ENCODE results near the gene RNF213.
"Not testable (repeated sequence)": the region's sequence is repeated elsewhere in the genome, so short reads cannot be mapped to it uniquely, and the experiment has no call there.

RNF213 gene

DNA sequence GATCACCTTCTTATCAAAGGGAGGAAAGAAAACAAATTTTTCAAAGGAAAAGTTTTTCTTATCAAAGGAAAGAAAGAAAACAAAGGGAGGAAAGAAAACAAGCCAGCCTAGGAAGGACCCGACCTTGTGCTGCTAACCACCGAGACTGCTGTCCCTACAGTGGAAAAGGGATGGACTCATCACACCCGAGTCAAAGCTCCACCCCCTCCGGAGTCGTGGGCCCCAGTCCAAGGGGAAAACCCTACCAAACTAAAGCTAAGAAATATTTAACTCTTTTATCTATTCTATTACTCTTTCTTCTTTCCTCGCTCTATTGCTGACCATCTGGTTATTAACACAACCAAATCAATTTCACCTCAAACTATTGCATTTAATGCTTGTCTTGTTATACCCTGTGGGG lies 148.2 kb downstream of the RNF213 start:
- peak overlapping the region; percentile 43 for H3K4me2 ChIP-seq (ENCODE audit: low read length)
- no peaks in the 10 kb centered on the region for H3K36me3 ChIP-seq (ENCODE audit: control insufficient read depth, insufficient read depth, low read length)
- H3K27me3 ChIP-seq (ENCODE audit: control insufficient read depth, insufficient read depth, low read length): no peaks in the 10 kb centered on the region
- no peaks in the 10 kb centered on the region for H3K9me3 ChIP-seq (ENCODE audit: control insufficient read depth, low read length)
- TF ChIP-seq, protein P1, sequence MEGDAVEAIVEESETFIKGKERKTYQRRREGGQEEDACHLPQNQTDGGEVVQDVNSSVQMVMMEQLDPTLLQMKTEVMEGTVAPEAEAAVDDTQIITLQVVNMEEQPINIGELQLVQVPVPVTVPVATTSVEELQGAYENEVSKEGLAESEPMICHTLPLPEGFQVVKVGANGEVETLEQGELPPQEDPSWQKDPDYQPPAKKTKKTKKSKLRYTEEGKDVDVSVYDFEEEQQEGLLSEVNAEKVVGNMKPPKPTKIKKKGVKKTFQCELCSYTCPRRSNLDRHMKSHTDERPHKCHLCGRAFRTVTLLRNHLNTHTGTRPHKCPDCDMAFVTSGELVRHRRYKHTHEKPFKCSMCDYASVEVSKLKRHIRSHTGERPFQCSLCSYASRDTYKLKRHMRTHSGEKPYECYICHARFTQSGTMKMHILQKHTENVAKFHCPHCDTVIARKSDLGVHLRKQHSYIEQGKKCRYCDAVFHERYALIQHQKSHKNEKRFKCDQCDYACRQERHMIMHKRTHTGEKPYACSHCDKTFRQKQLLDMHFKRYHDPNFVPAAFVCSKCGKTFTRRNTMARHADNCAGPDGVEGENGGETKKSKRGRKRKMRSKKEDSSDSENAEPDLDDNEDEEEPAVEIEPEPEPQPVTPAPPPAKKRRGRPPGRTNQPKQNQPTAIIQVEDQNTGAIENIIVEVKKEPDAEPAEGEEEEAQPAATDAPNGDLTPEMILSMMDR (IDR thresholded peaks at IDR 0.05): no peak
- no peak overlapping the region for H3K27ac ChIP-seq
- H3K79me2 ChIP-seq: peaks cover 41% of the 10 kb centered on the region
- H3K4me3 ChIP-seq (ENCODE audit: low read depth, low read length): peak overlapping the region; percentile 33
- H2AFZ ChIP-seq: no peak overlapping the region
- peaks cover 6% of the 10 kb centered on the region for H3K4me1 ChIP-seq
- no peak overlapping the region for H3K9ac ChIP-seq

DNA sequence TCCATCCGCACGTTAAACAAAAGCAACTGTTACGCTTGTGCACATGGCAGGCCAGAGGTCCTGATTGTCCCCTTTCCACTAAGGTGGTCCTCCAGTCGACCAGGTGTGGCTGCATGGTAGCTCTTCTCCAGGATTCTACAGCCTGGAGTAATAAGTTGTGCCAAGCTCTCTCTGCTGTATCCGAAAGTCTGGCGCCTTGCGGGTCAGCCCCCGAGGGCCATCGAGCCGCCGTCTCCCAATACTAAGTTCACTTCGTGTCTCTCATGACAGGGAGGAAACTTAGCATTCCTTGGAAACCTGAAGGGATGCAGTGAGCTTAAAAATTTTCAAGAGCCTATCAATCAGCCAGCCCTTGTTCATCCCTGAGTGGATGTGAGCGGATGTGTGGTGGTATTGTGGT lies 149.0 kb downstream of the RNF213 start:
- Histone ChIP-seq H3K79me2 (peaks cover 41% of the 10 kb centered on the region), H2AFZ (no peak overlapping the region), H3K27me3 (ENCODE audit: control insufficient read depth, insufficient read depth, low read length) (no peaks in the 10 kb centered on the region), H3K9me3 (ENCODE audit: control insufficient read depth, low read length) (no peaks in the 10 kb centered on the region), H3K27ac (no peak overlapping the region), H3K36me3 (ENCODE audit: control insufficient read depth, insufficient read depth, low read length) (no peaks in the 10 kb centered on the region), H3K4me1 (peaks cover 6% of the 10 kb centered on the region), H3K9ac (no peak overlapping the region), H3K4me3 (ENCODE audit: low read depth, low read length) (no peak overlapping the region), H3K4me2 (ENCODE audit: low read length) (no peak overlapping the region)
- TF ChIP-seq, protein P1 (IDR thresholded peaks at IDR 0.05): no peak

GRCh38 chr17:80410441-80411087 lies 149.9 kb downstream of the RNF213 start:
- H3K4me2 ChIP-seq (ENCODE audit: low read length); H3K4me1 ChIP-seq; H3K27me3 ChIP-seq (ENCODE audit: control insufficient read depth, insufficient read depth, low read length); H2AFZ ChIP-seq; H3K9ac ChIP-seq; H3K9me3 ChIP-seq (ENCODE audit: control insufficient read depth, low read length); H3K27ac ChIP-seq; H3K4me3 ChIP-seq (ENCODE audit: low read depth, low read length); H3K36me3 ChIP-seq (ENCODE audit: control insufficient read depth, insufficient read depth, low read length): not testable (repeated sequence)
- H3K79me2 ChIP-seq: peaks cover 40% of the 10 kb centered on the region

- no peaks in the 10 kb centered on the region for H3K27me3 ChIP-seq (ENCODE audit: control insufficient read depth, insufficient read depth, low read length)
Observed at GRCh38 chr17:80413771-80414507, 153.3 kb downstream of the RNF213 start.

DNA sequence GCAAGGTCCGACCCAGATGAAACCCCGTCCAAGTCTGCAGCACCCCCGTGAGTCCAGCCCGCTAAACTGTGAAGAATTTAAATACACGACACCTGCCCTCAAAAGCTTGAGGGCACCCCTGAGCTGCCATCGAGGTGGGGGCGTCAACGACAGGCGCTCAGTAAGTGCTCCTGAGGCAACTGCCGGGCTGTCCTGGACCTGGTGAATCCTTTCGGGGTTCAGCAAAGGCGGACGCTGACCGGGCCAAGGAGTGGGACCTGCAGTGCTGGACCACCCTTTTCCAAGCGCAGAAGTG lies 153.8 kb downstream of the RNF213 start:
- Histone ChIP-seq H3K9ac (peak overlapping the region; percentile 89), H3K4me3 (ENCODE audit: low read depth, low read length) (peak overlapping the region; percentile 98), H3K4me1 (peaks cover 6% of the 10 kb centered on the region), H2AFZ (peak overlapping the region; percentile 98), H3K4me2 (ENCODE audit: low read length) (peak overlapping the region; percentile 84), H3K79me2 (peaks cover 24% of the 10 kb centered on the region), H3K27ac (peak overlapping the region; percentile 95), H3K36me3 (ENCODE audit: control insufficient read depth, insufficient read depth, low read length) (no peaks in the 10 kb centered on the region), H3K9me3 (ENCODE audit: control insufficient read depth, low read length) (no peaks in the 10 kb centered on the region), H3K27me3 (ENCODE audit: control insufficient read depth, insufficient read depth, low read length) (no peaks in the 10 kb centered on the region)
- TF ChIP-seq, protein P1 (IDR thresholded peaks at IDR 0.05): peak; percentile 15

More at GRCh38 chr17:80413771-80414507, 153.3 kb downstream of the RNF213 start:
- Histone ChIP-seq H3K79me2 (peaks cover 24% of the 10 kb centered on the region), H3K4me2 (ENCODE audit: low read length) (peak overlapping the region; percentile 84), H2AFZ (peak overlapping the region; percentile 98), H3K27ac (peak overlapping the region; percentile 95), H3K9me3 (ENCODE audit: control insufficient read depth, low read length) (no peaks in the 10 kb centered on the region), H3K36me3 (ENCODE audit: control insufficient read depth, insufficient read depth, low read length) (no peaks in the 10 kb centered on the region), H3K4me1 (peaks cover 6% of the 10 kb centered on the region), H3K4me3 (ENCODE audit: low read depth, low read length) (peak overlapping the region; percentile 98), H3K9ac (no peak overlapping the region)
- TF ChIP-seq, protein P1 (IDR thresholded peaks at IDR 0.05): no peak
